ENCODE data around the gene OTUB1. TPM values are rescaled to one million over a fixed set of nuclear protein-coding genes. Genes with fewer than 3 reads are reported as not detected.

OTUB1 gene
- total and polyA plus RNA-seq, 2 of the 4 experiments (the other 2 are of a cell fraction) = 69.0 to 168 TPM

- no peak for DNase-seq
- no peak overlapping the region for H3K27ac ChIP-seq (ENCODE audit: insufficient read depth, low read length)
- no peak overlapping the region for H3K23ac ChIP-seq (ENCODE audit: low read depth, low read length)
- peaks cover 3% of the 10 kb centered on the region; the same call in 1 of the 2 replicates for H3K9me1 ChIP-seq (ENCODE audit: insufficient read depth, low read length)
- no TSS peak for BruUV-seq (replicated peaks)
- no peak overlapping the region for H4K5ac ChIP-seq (ENCODE audit: low read depth, low read length)
- ATAC-seq (ENCODE audit: low read depth) = peak; percentile 51
- H2AK5ac ChIP-seq (ENCODE audit: low read depth, low read length) = no peak overlapping the region
- intact Hi-C loops (cut with micrococcal nuclease) (no loop called here), dilution Hi-C loops (cut with HindIII; ENCODE audit: low sequenced_read_pairs, unreplicated experiment) (no loop called here), in situ Hi-C loops (cut with MboI; ENCODE audit: low sequenced_read_pairs) (no loop called here)
- no peak overlapping the region for H4K8ac ChIP-seq (ENCODE audit: low read depth in 2 of 2, low read length in 2 of 2)
- H2BK15ac ChIP-seq (ENCODE audit: low read depth, low read length) = no peak overlapping the region
- H3K9me3 ChIP-seq (ENCODE audit: control insufficient read depth, insufficient read depth, low read length) = no peaks in the 10 kb centered on the region
- no peak overlapping the region for H2AFZ ChIP-seq (replicated peaks; ENCODE audit: low read length, poor library complexity)
- peaks cover 10% of the 10 kb centered on the region for H4K20me1 ChIP-seq (ENCODE audit: insufficient read depth, low read length)
- no peak overlapping the region for H3K14ac ChIP-seq (replicated peaks; ENCODE audit: low read depth, low read length)
- no peaks in the 10 kb centered on the region for H3K36me3 ChIP-seq (ENCODE audit: control insufficient read depth, insufficient read depth, low read length)
- no peak overlapping the region for H3K56ac ChIP-seq (ENCODE audit: extremely low read depth, insufficient read depth, low read length)
- H3K9ac ChIP-seq (ENCODE audit: low read depth, low read length) = no peak overlapping the region
- no peak overlapping the region for H2AK9ac ChIP-seq (replicated peaks; ENCODE audit: low read depth, low read length, poor library complexity)
- ChIA-PET CTCF (no interaction called here), POLR2A (ENCODE audit: unreplicated experiment) (no interaction called here)
- H3K27me3 ChIP-seq (ENCODE audit: control insufficient read depth, insufficient read depth, low read length) = peaks cover 2% of the 10 kb centered on the region; the same call in 1 of the 2 replicates
- no peak overlapping the region for H2BK5ac ChIP-seq (ENCODE audit: low read depth, low read length, poor library complexity, severe bottlenecking)
- H3K4me2 ChIP-seq (ENCODE audit: low read depth, low read length) = peak overlapping the region; percentile 44; the same call in 1 of the 2 replicates
- no peak overlapping the region for H3K4ac ChIP-seq (ENCODE audit: low read depth, low read length)
- H3K4me3 ChIP-seq (ENCODE audit: insufficient read depth, low read depth, low read length) = no peak overlapping the region
- no peak overlapping the region for H2BK120ac ChIP-seq (ENCODE audit: low read depth, low read length)
- whole genome bisulfite sequencing, 2 experiments (ENCODE audit: extremely low coverage in 2 of 2, insufficient read length in 1 of 2) = 0% methylated on average over 4 of the region's 22 CpGs; no CpG with 5 or more reads in 1 of the 2 experiments
- H4K91ac ChIP-seq (ENCODE audit: insufficient read depth, low read depth, low read length) = no peak overlapping the region
- no peak for TF ChIP-seq FOS (IDR thresholded peaks at IDR 0.05; ENCODE audit: low read depth, low read length)
- no peak for TF ChIP-seq ELK1 (IDR thresholded peaks at IDR 0.05; ENCODE audit: borderline replicate concordance, low read depth, low read length)
- no peak for TF ChIP-seq BHLHE40 (IDR thresholded peaks at IDR 0.05; ENCODE audit: low read depth, low read length)
- no peaks in the 10 kb centered on the region for H3K79me1 ChIP-seq (ENCODE audit: low read depth in 1 of 2, low read length in 2 of 2)
- H3K18ac ChIP-seq (ENCODE audit: low read depth, low read length) = no peak overlapping the region
- peaks cover 10% of the 10 kb centered on the region; the same call in 1 of the 2 replicates for H3K4me1 ChIP-seq (ENCODE audit: control insufficient read depth, insufficient read depth, low read length)
- H2BK20ac ChIP-seq (ENCODE audit: low read depth, low read length) = no peak overlapping the region
Observed at GRCh38 chr11:64028398-64029115, 42.3 kb downstream of the OTUB1 start.
